Measurements from ENCODE around the gene PHACTR1.
A peak's percentile ranks its signal among the peaks of the same experiment; 100 is the strongest.

The PHACTR1 gene

GRCh38 chr6:12844284-12845223, 128.0 kb downstream of the PHACTR1 start:
- peak; percentile 18 for DNase-seq (ENCODE audit: low spot score)
- POLR2A ChIA-PET (ENCODE audit: low non-redundant PET): no interaction called here
- TF ChIP-seq CTCF (conservative IDR thresholded peaks at IDR 0.05; ENCODE audit: low read depth): peak; percentile 68
- no peak overlapping the region for H3K27ac ChIP-seq
- CTCF ChIA-PET: no interaction called here

- DNase-seq (ENCODE audit: low spot score): no peak
- no peak overlapping the region for H3K27ac ChIP-seq
- no peak for TF ChIP-seq CTCF (conservative IDR thresholded peaks at IDR 0.05; ENCODE audit: low read depth)
- ChIA-PET POLR2A (ENCODE audit: low non-redundant PET) (no interaction called here), CTCF (interaction anchor here (0.6 kb wide), 2 partner anchors 74 to 221 kb away, joined by 3 to 4 read pairs; no protein-coding TSS in a partner anchor)
Observed at GRCh38 chr6:12845224-12846004, 128.8 kb downstream of the PHACTR1 start.

GRCh38 chr6:12848964-12849808, 132.6 kb downstream of the PHACTR1 start:
- no peak for TF ChIP-seq CTCF (conservative IDR thresholded peaks at IDR 0.05; ENCODE audit: low read depth)
- POLR2A ChIA-PET (ENCODE audit: low non-redundant PET): no interaction called here
- DNase-seq (ENCODE audit: low spot score): no peak

DNA sequence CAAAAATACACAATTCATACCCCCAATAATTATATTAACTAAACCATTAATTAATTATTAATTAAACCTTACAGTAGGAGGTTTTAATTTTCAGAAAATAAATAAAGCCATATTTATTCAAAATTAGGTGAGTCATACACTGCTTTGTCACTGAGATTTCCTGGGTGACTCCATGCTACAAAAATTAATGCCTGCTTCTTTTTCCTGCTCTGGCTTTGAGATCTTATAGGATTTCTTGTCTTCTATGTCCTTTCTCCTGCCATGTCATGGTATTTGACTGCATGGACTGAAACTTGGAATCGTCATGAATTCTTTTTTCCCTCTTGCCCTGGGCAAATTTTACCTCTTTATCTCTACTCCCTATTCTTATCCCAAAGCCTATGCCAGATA, 133.2 kb downstream of the PHACTR1 start:
- no peak overlapping the region for H3K27ac ChIP-seq
- no peak for DNase-seq (ENCODE audit: low spot score)
- ChIA-PET CTCF (no interaction called here), POLR2A (ENCODE audit: low non-redundant PET) (no interaction called here)
- TF ChIP-seq CTCF (conservative IDR thresholded peaks at IDR 0.05; ENCODE audit: low read depth): no peak

More at GRCh38 chr6:12848964-12849808, 132.6 kb downstream of the PHACTR1 start:
- CTCF ChIA-PET: no interaction called here
- no peak overlapping the region for H3K27ac ChIP-seq

- no peak for TF ChIP-seq CTCF (conservative IDR thresholded peaks at IDR 0.05; ENCODE audit: low read depth)
- POLR2A ChIA-PET (ENCODE audit: low non-redundant PET): no interaction called here
- CTCF ChIA-PET: no interaction called here
- no peak overlapping the region for H3K27ac ChIP-seq
- DNase-seq (ENCODE audit: low spot score): no peak
Observed at GRCh38 chr6:12851123-12851695, 134.6 kb downstream of the PHACTR1 start.
